T1000 (cell line): ENCODE measurements around the gene QDPR.
A peak's percentile ranks its signal among the peaks of the same experiment; 100 is the strongest.
"Not testable (repeated sequence)": the region's sequence is repeated elsewhere in the genome, so short reads cannot be mapped to it uniquely, and the experiment has no call there.

Source experiments
- DNase-seq: peaks from one replicate; lab custom pipeline; 2025; ENCODE audit warnings: mixed read lengths; lab: John Stamatoyannopoulos, UW

QDPR gene

GRCh38 chr4:17491196-17491595, 20.7 kb downstream of the QDPR start:
- DNase-seq, result no peak

- no peak for DNase-seq
Measured at GRCh38 chr4:17490575-17491059, 21.3 kb downstream of the QDPR start.

GRCh38 chr4:17489721-17490120, 22.2 kb downstream of the QDPR start:
- DNase-seq, result no peak

DNA sequence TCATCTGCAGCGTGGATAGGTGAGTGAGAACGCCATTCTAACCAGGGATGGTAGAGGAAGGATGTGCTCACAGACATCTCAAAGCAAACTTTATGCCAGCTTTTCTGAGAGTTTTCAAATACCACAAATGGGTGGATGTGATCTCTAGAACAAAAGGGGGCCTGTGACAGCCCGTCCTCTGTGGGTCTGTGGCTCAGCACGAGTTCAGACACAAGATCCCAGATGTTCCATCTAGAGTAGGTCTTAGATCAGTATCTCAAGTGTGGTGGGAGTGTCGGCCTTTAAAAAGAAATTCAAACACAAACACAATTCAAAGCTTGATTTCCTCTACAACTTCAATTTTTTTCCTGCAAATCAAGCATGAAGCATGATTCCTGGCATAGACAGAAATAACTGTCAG, 22.8 kb downstream of the QDPR start:
- no peak for DNase-seq

DNA sequence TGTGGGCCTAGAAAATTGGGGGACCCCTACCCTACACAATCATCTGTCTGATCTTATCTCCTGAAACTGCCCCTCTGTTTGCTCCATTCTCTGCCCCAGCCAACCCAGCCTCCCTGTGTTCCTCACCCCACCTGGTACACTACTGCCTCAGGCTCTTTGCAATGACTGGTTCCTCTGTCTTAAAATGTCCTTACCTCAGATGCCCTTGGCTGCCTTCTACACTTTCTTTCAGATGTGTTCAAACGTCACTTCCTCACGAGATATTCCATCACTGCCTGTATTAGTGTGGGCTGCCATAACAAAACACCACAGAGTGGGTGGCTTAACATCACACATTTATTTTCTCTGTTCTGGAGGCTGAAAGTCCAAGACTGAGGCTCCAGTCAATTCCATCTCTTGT, 29.2 kb downstream of the QDPR start:
- DNase-seq, result no peak

DNA sequence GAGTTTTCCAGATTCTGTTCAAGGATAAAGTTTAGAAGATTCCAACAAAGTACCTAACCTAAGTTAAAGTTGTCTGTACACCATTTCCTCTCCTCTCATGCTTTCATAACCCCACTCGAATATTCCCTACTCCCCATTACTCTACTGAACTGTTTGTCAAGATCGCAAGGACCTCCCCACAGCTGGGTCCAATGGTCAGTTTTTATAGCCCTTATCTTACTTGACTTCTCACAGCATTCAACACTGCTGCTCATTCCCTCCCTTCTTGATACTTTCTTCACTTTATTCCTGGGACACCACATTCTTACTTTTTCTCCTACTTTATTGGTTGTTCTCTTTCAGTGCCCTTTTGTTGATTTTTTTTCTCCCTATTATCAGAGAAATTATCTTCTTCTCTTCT, 30.9 kb downstream of the QDPR start:
- no peak for DNase-seq

GRCh38 chr4:17480210-17480927, 31.5 kb downstream of the QDPR start:
- no peak for DNase-seq

DNA sequence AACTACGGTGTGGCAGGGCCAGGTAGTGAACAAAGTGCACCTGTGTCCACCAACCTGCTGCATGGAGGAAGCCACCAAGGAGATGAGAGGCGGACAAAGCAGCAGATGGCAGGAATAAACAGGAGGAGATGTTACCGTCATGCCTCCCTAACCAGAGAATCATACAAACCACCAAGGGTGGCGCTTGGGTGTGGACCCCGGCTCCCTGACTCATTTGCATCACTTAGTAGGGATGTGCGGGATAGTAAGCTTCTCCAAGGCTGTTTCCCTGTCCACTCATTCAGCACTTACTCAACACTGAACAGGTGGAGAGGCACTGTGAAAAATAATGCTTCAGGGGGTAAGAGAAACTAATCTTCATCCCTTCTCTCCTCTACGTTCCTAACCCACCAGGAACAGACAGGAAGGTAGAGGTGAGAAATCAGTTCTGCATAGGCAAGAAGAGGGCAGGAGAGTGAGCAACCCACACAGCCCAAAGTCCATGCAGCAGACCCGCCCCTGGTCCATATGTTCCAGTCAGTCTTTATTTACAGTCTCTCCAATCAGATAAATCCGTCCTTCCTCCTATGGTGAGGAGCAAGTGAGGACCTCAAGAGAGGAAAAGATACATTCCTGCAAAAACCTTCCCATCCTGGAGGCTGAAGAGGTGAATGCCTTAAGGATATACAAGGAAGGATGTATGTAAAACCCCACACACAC, 34.0 kb downstream of the QDPR start:
- DNase-seq, result no peak

GRCh38 chr4:17476853-17477252, 35.0 kb downstream of the QDPR start:
- no peak for DNase-seq

DNA sequence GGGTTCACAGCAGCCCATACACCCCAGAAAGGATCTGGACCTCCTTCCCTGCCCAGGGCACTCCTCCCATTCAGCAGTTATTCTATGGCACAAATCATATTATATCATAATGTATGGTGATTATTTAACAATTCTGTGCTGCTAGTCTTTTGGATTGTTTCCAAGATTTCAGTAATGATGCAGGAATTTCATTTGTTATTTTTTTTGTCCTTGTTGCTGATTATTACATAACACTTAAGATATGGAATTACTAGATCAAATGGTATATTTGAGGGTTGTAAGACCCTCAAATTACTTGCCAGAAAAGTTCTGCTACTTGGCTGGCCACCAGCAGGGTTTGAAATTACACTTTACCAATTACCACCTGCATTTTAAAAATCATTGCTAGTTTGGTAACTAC, 36.4 kb downstream of the QDPR start:
- DNase-seq, result no peak

DNA sequence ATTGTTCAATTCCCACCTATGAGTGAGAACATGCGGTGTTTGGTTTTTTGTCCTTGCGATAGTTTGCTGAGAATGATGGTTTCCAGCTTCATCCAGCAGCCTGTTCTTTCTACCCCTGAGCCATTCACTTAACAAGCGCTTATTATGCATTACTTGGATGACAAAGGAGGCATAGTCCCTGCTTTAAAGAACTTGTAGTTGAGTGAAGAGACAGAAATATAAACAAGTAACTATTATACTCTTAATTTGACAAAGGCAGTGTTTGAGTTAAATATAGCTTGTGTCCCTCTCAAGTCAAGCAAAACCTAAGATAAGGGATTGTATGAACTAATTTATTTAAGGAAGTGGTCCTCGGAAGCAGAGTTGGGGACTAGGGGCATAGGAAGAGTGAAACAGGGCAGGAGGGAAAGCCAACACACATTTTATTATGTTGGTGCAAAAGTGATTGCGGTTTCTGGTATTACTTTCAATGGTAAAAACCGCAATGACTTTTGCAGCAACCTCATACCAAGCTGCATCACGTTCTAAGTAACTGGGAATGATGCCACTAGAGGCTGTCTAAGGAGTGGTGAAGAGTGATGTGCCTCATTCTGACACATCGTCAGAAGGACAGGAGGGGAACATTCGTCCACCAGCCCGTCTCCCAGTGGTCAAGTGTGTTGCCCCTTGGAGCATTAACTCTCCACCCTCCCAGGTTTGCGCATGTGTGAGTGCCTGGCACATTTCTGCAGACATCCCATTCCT, 41.8 kb downstream of the QDPR start:
- DNase-seq, result no peak

DNA sequence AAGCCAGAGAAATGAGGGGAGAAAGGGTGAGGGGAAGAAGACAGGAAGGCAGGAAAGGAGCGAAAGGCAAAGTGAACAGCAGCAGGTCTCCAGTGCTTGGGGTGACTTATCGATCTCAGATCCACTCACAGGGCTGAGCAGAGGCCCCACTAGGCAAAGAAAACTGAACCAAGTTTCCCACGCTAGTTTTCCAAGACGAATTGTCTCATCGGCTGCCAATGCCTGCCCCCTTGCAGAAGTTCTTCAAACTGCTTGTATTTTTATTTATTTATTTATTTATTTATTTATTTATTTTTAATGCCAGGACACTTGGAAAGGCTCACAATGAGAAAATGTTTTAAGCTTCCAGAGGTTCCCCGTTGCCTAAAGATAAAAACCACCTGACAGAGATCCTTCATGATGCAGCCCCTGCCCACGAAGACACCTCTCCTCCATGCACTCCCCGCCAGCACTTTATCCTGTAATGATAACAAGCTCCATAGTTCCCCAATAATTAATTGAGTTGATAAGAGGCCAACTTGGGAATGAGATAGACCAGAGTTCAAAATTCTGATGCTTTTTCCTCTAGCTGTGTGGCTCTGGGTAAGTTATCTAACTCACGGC, 43.2 kb downstream of the QDPR start:
- no peak for DNase-seq

- DNase-seq, result no peak
Measured at GRCh38 chr4:17463606-17464005, 48.3 kb downstream of the QDPR start.

DNA sequence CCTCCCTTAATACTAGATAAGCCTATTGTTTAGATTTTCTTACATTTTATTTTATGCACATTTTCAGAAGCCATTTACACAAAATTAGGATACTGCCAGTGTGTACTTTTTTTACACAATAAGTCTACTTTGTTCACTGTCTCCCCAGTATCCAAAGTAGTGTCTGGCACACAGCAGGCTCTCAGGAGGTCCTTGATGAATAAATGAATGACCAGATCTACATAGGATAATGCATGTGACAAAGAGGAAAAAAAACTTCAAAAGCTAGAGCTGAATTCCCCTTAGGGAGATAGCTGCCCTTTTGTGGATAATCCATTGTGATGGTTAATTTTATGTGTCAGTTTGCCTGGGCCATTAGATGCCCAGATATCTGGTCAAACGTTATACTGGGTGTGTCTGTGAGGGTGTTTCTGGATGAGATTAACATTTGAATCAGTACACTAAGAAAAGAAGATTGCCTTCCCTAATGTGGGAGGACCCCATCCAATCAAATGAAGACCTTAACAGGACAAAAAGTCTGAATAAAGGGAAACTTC, 61.6 kb downstream of the QDPR start:
- DNase-seq, result no peak

- no peak for DNase-seq
Measured at GRCh38 chr4:17448689-17449088, 63.2 kb downstream of the QDPR start.

DNA sequence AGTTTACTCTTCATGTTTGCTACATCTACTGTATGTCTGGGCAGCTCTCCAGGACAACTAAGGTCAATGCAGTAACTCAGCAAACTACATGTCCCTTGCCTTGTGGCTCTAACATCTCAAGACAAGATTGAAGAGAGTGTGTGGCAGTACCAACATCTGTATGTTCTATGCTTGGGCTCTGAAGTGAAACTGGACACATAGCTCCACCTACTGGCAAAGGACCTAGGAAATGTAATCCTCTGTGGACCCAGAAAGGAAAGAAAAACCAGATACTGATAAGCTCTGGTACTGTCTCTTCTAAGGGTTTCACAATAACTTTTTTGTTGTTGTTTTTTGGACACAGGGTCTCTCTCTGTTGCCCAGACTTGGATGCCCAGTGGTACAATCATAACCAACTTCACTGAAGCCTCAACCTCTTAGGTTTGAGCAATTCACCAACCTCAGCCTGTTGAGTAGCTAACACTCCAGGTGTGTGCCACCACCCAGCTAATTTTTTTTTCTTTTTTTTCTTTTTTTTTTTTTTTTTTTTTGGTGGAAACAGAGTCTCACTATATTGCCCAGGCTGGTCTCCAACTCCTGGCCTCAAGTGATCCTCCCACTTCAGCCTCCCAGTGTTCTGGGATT, 64.1 kb downstream of the QDPR start:
- DNase-seq, result peak; percentile 48

DNA sequence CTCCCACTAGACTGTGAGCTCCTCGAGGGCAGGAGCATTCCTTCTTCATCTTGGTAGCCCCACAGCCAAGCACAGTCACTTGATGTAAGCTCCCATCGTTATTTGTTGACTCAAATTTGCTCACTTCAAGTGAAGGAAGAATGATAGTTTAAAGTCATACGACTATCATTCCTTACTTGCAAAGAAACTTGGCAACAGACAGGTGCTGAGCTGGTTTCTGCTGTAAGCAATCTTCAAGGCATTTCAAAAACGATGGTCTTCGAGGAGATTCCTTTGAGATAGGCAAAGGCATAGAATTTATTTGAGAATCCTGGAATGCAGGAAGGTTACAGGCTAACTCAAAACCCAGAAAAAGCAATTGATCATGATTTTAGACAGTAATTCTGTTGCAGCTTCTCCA, 64.8 kb downstream of the QDPR start:
- no peak for DNase-seq

GRCh38 chr4:17442477-17442876, 69.4 kb downstream of the QDPR start:
- not testable (repeated sequence) for DNase-seq

- DNase-seq, result no peak
Measured at GRCh38 chr4:17437396-17437795, 74.5 kb downstream of the QDPR start.

GRCh38 chr4:17436750-17437090, 75.2 kb downstream of the QDPR start:
- no peak for DNase-seq
